Stimulated activated CD4-positive, alpha-beta T cell treated with anti-CD3 and anti-CD28 coated beads, Interleukin-1b, Interleukin-23, amount 100 ng/mL, for 24 hours (primary cell): ENCODE measurements around the gene TUBB2B.

Experiments used
- DNase-seq, 4 experiments: peaks; one replicate each; pipeline ENCODE4 v3.0.0-alpha.2; 2020; ENCODE audit warnings: low read depth in 4 of 4, low spot score in 1 of 4

Gene TUBB2B

GRCh38 chr6:3235486-3235885 is 8.0 kb upstream of the TUBB2B start:
- no peak for DNase-seq

- no peak for DNase-seq
Measured at GRCh38 chr6:3233904-3234303, 6.5 kb upstream of the TUBB2B start.

GRCh38 chr6:3233321-3233720 is 5.9 kb upstream of the TUBB2B start:
- DNase-seq: no peak

- no peak for DNase-seq
Measured at GRCh38 chr6:3232017-3232945, 4.8 kb upstream of the TUBB2B start.

- no peak for DNase-seq
Measured at GRCh38 chr6:3231247-3232016, 4.0 kb upstream of the TUBB2B start.

- no peak for DNase-seq
Measured at GRCh38 chr6:3230900-3231246, 3.4 kb upstream of the TUBB2B start.

DNA sequence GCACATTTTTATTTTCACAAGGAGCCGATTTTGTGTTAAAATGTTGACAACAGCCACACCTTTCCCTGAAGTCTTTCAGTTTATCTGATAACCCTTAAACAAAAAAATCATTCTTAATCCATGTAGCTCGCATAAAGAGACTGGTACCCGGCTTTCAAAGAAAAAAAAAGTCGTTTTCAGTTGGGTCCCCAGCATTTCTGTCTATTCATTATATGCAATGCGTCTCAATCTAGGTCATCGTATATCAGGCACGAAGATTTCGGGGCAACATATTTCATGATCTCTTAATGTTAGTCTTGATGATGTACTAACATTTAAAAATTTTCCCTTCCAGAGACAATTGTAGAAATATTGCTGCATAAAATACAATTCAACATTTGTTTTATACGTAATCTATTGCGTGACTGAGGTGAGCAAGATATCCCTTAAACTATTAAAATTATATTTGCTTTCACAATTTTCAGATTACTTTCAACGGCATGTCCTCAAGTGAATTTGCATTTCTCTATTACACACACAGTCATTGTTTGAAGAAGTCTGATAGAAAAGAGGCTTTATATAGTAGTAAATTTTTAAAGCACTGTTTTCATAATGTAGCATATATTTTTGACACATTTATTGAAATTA is 2.9 kb upstream of the TUBB2B start:
- DNase-seq: no peak

- no peak for DNase-seq
Measured at GRCh38 chr6:3229566-3230178, 2.2 kb upstream of the TUBB2B start.

DNA sequence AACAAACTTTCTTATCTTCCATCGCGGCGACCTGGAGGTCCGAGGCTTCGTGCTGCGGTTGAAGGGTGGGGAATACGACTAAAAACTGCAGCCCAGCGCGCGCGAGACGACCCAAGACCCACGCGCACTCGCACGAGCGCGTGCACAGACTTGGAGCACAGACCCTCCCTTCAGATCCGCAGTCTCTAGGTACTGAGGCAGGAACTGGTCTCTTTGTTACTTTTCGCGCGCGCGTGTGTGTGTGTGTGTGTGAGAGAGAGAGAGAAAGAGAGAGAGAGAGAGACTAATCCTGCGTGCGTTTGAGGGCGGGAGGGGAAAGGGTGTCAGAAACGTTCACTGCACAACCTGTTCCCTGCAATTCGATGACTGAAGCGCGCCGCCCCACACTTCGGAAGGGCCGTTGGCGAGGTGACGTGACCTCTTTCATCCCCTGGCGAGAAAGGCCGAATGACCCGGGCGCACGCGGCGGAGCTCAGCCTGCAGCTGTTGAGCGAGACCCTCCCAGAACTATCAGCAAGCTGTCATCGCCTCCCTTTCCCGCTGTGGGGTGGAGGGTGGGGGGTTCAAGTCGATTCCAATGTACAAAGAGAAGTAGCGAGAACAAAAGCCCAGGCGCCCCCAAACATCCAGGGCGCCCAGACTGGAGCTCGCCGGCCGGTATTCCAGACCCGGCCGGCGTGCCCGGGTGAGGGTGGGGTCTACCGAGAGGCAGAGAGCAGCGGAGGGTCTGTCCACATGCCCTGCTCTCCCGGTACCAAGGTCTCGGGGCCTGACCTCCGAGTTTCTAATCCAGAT is 1.5 kb upstream of the TUBB2B start:
- no peak for DNase-seq

DNA sequence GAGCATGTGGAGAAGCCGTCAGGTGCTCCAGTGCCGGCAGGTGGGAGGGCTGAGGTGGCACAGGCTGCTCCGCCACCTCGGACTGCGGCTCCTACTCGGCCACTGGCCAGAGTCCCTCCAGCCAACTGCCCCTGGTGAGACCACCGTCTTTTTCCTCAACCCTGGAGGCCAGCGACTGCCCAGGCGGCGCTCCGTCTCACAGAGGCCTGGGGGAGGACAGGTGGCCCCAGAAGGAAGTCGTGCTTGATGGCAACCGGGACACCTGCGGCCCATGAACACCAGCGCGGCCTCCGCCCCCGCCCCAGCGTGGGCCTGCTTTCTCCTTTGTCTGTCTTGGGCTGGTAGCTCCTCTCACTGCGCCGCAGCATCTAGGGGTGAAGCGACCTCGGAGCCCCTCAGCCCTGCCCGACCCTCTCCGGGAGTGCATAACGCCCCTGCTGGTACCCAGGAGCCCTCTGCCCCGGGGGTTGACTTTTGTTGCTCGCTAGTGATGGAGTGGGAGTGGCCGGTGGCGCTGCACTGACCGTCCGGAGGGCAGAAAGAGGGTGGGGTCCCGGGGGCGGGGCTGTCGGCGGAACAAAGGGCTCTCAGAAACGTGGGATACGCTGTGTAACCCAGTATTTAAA is 706 bp upstream of the TUBB2B start:
- DNase-seq: no peak

- DNase-seq: no peak
Measured at GRCh38 chr6:3226481-3227362, 731 bp downstream of the TUBB2B start.

GRCh38 chr6:3226042-3226441 is 1.4 kb downstream of the TUBB2B start:
- no peak for DNase-seq

- no peak for DNase-seq
Measured at GRCh38 chr6:3222506-3223038, 4.9 kb downstream of the TUBB2B start.

DNA sequence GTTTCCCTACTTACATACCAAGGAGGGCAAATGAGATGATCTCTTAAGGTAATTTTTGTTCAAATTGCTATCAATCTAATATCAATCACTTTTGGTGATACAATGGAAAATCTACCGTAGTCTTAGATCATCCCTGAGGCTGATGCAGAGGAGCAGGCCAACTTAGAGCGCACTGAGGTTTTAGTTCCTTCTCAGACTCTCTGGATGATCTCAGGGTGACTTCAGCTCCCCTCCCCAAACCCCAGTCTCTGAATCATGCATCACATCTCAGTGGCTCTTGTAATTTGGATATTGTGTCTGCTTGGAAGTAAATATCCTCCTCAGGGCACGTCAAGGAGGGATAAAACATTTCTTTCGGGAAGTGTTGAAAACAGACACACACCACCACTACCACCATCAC is 5.9 kb downstream of the TUBB2B start:
- DNase-seq: no peak

DNA sequence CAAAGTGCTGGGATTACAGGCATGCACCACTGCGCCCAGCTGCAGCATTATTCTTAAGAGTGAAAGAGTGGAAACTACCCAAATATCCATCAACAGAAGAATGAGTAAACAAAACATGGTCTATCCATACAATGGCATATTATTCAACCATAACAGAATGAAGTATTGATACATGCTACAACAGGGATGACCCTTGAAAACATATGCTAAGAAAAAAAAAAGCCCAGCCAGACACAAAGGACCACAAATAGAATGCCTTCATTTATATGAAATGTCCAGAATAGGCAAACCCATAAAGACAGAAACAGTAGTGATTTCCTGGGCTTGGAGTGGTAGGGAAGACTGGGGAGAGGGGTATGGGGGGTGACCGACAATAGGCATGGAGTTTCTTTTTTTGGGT is 7.1 kb downstream of the TUBB2B start:
- DNase-seq: no peak

DNA sequence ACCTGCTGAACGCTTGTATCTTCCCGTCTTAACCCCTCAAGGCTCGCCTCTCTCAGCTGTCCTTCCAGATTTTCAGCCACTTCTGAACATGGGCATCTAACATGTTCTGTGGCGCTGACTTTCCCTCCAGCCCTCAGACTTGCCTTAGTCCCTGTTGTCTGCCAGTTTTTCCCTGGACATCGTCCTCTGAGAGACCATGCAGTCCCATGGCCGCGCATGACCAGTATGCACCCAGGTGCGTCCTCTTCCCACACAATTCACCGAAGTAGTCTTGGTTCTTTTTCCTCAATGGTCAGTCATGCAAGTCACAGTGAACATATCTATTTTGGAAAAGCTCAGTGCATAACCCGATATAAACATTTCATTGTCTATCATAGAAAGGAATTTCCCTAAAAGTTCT is 9.2 kb downstream of the TUBB2B start:
- DNase-seq: no peak

- no peak for DNase-seq
Measured at GRCh38 chr6:3217286-3217685, 10.2 kb downstream of the TUBB2B start.

DNA sequence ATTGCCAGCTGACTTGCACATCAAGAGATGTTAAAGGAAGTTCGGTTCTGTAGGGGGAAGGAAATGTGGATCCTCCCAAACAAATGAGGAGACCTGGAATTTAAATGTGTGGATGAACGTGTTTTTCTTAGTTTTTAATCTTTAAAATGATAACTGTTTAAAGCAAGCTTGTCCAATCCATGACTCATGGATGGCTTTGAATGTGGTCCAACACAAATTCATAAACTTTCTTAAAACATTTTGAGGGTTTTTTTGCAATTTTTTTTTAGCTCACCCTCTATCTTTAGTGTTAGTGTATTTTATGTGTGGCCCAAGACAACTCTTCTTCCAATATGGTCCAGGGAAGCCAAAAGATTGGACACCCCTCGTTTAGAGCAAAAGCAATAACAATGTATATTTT is 12.6 kb downstream of the TUBB2B start:
- DNase-seq: no peak

- no peak for DNase-seq
Measured at GRCh38 chr6:3213334-3213695, 14.1 kb downstream of the TUBB2B start.
